K562 (cell line): ENCODE data around the gene OXNAD1. TPM values are rescaled to one million over a fixed set of nuclear protein-coding genes. Genes with fewer than 3 reads are reported as not detected.

Experiments
- FOXA1 ChIP-seq: fragments of 450-650 bp; IDR thresholded peaks from 2 replicates; pipeline ENCODE4 v1.6.1; 2016; ENCODE audit warnings: mild to moderate bottlenecking, borderline replicate concordance
- MAFG ChIP-seq: fragments of 450-650 bp; conservative IDR thresholded peaks from 2 replicates; pipeline ENCODE4 v1.6.1; 2016; ENCODE audit warnings: missing genetic modification characterization, missing compliant biosample characterization
- ZNF76 ChIP-seq: fragments of 250-450 bp; sonication (Bioruptor Pico); IDR thresholded peaks from 2 replicates; pipeline ENCODE4 v1.4.0; 2020; ENCODE audit warnings: mild to moderate bottlenecking, moderate library complexity, borderline replicate concordance
- ZNF77 ChIP-seq: fragments of 250-450 bp; sonication (Bioruptor Pico); IDR thresholded peaks from 2 replicates; pipeline ENCODE4 v1.5.0; 2020
- polyA plus RNA-seq, 8 experiments: library from polyadenylated mRNA; depleted of rRNA in 4 of 8; stranded (reverse) in 5 of 8; unstranded in 3 of 8; fragments of >200 nt; fragmentation: Nextera tagmentation in 2 of 8; fragmentation: Illumina TruSeq in 1 of 8; extraction: Ambion mirVana in 2 of 8; extraction: Trizol in 1 of 8; gene quantifications; 2 replicates each; pipeline versions ENCODE4 v1.2.1 to v1.2.3, GENCODE V29; 2011 to 2014; ENCODE audit warnings: inconsistent platforms in 1 of 8, missing spikeins in 1 of 8
- total RNA-seq, 7 experiments: library from RNA; depleted of rRNA in 6 of 7; stranded (reverse); fragments of >200 nt in 6 of 7; fragmentation: Illumina TruSeq in 2 of 7; extraction: Trizol in 2 of 7; gene quantifications; 2 replicates each; pipeline versions ENCODE4 v1.2.1 to v1.2.3, GENCODE V29; 2011 to 2021; ENCODE audit warnings: low replicate concordance in 1 of 7
- TF ChIP-seq, protein P1 (sequence below), 2 experiments: fragments of 450-650 bp; IDR thresholded peaks; 2 replicates each; pipeline ENCODE4 v1.6.1; 2016; ENCODE audit warnings: mild to moderate bottlenecking in 2 of 2, borderline replicate concordance in 1 of 2, low read depth in 1 of 2, moderate library complexity in 1 of 2
- TF ChIP-seq, protein P2 (sequence below), 2 experiments: IDR thresholded peaks in 1 of 2; conservative IDR thresholded peaks in 1 of 2; 2 replicates each; pipeline ENCODE4 v1.6.1; 2016; ENCODE audit warnings: low read depth in 2 of 2, mild to moderate bottlenecking in 1 of 2, missing compliant biosample characterization in 1 of 2, missing genetic modification characterization in 1 of 2, moderate library complexity in 1 of 2

Gene OXNAD1
- total and polyA plus RNA-seq, 9 of the 15 experiments (the other 6 are each of a cell fraction or from before 2014, with no cell fraction given), result 12.8 to 44.4 (median 41.1) TPM

DNA sequence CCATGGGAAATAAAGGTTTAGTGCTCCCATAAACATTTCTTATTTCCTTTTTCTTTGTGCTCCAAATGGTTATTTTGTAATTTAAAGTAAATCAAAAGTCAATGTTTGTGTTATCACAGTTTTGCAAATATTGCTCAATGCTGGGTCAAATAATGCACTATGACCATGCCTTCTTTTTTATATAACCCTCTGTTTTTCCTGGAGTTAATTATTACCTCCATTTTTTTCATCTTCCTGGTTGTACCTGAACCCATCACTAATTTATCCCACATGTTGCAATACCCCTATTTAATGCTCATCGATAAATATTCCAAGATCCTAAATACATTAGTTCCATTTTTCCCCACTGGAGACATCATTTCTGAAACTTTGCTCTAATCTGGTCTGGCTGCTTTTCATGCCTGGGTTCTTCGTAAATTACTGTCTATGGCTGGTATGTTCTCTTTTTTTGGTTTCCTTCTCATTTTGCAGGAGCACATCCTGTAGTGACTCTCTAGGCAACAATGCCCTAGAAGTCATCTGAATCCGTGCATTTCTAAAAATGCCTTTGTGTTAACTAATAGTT, 66.4 kb downstream of the OXNAD1 start (continued):
- TF ChIP-seq, protein P1, sequence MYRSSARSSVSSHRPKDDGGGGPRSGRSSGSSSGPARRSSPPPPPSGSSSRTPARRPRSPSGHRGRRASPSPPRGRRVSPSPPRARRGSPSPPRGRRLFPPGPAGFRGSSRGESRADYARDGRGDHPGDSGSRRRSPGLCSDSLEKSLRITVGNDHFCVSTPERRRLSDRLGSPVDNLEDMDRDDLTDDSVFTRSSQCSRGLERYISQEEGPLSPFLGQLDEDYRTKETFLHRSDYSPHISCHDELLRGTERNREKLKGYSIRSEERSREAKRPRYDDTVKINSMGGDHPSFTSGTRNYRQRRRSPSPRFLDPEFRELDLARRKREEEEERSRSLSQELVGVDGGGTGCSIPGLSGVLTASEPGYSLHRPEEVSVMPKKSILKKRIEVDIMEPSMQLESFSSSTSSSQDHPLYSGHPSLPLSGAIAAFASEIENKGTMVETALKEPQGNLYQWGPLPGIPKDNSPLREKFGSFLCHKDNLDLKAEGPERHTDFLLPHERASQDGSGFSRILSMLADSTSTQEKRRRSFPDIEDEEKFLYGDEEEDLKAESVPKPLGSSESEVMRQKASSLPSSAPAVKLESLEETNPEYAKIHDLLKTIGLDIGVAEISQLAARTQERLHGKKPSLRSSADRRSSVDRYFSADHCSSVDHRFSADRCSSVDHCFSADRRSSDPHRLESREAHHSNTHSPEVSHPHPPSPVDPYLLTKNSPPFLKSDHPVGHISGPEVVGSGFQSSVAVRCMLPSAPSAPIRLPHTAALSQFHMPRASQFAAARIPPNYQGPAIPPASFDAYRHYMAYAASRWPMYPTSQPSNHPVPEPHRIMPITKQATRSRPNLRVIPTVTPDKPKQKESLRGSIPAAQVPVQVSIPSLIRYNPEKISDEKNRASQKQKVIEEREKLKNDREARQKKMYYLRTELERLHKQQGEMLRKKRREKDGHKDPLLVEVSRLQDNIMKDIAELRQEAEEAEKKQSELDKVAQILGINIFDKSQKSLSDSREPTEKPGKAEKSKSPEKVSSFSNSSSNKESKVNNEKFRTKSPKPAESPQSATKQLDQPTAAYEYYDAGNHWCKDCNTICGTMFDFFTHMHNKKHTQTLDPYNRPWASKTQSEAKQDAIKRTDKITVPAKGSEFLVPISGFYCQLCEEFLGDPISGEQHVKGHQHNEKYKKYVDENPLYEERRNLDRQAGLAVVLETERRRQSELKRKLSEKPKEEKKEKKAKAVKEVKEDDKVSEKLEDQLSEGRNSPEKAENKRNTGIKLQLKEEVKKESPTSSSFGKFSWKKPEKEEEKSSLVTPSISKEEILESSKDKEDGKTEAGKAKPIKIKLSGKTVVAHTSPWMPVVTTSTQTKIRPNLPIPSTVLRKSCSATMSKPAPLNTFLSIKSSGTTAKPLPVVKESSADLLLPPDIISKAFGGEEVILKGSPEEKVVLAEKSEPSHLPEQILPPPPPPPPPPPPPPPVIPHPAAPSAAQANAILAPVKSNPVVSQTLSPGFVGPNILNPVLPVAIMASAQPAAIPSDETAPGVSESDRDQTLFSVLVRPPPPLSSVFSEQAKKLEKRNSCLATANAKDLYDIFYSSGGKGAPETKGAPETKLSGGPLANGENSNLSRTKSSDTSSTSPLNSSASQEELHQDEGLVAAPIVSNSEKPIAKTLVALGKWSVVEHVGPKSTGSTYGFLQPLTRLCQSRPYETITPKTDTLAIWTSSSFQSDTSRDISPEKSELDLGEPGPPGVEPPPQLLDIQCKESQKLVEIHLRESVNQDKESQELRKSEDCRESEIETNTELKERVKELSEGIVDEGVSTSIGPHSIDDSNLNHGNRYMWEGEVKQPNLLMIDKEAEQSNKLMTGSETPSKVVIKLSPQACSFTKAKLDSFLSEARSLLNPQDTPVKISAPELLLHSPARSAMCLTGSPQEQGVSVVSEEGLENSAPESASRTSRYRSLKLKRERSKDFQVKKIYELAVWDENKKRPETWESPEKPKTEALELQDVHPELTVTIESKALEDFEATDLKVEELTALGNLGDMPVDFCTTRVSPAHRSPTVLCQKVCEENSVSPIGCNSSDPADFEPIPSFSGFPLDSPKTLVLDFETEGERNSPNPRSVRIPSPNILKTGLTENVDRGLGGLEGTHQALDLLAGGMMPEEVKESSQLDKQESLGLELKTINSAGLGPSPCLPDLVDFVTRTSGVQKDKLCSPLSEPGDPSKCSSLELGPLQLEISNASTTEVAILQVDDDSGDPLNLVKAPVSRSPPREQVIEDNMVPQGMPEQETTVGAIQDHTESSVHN (IDR thresholded peaks at IDR 0.05; ENCODE audit: borderline replicate concordance in 1 of 2, low read depth in 1 of 2), result no peak
- TF ChIP-seq, protein P2, sequence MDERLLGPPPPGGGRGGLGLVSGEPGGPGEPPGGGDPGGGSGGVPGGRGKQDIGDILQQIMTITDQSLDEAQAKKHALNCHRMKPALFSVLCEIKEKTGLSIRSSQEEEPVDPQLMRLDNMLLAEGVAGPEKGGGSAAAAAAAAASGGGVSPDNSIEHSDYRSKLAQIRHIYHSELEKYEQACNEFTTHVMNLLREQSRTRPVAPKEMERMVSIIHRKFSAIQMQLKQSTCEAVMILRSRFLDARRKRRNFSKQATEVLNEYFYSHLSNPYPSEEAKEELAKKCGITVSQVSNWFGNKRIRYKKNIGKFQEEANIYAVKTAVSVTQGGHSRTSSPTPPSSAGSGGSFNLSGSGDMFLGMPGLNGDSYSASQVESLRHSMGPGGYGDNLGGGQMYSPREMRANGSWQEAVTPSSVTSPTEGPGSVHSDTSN (CRISPR knock-in tag; IDR thresholded peaks at IDR 0.05; ENCODE audit: low read depth), result no peak
- TF ChIP-seq, protein P2 (tag; conservative IDR thresholded peaks at IDR 0.05; ENCODE audit: low read depth), result no peak
- TF ChIP-seq ZNF76 (CRISPR knock-in tag), result no peak
- TF ChIP-seq ZNF77, result no peak
- TF ChIP-seq MAFG (tag), result no peak
- TF ChIP-seq FOXA1, result no peak
